ENCODE data around the gene XYLT1.

DNA sequence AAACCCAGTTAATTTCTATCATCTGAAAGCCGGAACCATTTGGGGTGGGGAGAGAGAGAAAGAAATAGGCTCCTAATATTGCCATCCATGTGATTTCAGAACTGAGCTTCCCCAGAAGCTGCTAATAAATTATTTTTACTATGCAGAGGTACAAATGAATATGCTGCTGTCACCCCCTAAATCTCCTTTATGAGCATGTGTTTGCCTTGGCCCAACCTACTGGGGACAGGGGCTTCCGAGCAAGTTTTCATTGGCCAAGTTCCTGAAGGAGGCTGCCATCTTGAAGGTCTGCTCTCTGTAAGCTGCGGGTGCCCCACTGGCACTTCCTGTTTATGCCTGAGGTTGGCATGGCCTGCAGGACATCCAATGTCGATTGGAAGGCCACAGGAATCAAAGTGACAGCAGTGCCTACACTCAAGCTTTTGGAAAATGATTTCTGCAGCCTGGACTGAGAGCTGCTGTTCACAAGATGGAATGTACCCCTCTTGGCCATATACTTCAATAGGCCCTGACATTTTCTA, 194.7 kb downstream of the XYLT1 start:
- TF ChIP-seq CTCF (IDR thresholded peaks at IDR 0.05) (no peak), POLR2A (IDR thresholded peaks at IDR 0.05) (no peak)

Measured in esophagus squamous epithelium (tissue), 4 donors.